HG02610 (cell line): ENCODE data around the gene MXD4.

ENCODE experiments used
- ATAC-seq: cut with Tn5 transposase; IDR thresholded peaks from one replicate; pipeline ENCODE4 v1.9.1; 2021; ENCODE audit warnings: mild to moderate bottlenecking, moderate library complexity; ENCODE audit not compliant: unreplicated experiment

MXD4 gene, protein sequence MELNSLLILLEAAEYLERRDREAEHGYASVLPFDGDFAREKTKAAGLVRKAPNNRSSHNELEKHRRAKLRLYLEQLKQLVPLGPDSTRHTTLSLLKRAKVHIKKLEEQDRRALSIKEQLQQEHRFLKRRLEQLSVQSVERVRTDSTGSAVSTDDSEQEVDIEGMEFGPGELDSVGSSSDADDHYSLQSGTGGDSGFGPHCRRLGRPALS

DNA sequence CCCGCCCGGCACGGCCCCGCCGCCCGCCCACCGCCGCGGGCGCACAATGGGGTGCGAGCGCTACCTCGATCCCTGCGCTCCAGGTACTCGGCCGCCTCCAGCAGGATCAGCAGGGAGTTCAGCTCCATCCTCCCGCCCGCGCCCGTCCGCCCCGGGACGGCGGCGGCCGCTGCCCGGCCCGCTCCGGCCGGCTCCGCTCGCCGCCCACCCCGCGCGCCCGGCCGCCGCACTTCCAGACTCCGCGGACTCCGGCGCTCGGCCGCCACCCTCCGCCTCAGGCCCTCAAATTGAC, at the start of gene MXD4:
Gene MXD4 (minus strand): TSS at position 257 of the 292 bp plus-strand sequence. CDS start 129 bp downstream, at position 128.
- no peak for ATAC-seq

DNA sequence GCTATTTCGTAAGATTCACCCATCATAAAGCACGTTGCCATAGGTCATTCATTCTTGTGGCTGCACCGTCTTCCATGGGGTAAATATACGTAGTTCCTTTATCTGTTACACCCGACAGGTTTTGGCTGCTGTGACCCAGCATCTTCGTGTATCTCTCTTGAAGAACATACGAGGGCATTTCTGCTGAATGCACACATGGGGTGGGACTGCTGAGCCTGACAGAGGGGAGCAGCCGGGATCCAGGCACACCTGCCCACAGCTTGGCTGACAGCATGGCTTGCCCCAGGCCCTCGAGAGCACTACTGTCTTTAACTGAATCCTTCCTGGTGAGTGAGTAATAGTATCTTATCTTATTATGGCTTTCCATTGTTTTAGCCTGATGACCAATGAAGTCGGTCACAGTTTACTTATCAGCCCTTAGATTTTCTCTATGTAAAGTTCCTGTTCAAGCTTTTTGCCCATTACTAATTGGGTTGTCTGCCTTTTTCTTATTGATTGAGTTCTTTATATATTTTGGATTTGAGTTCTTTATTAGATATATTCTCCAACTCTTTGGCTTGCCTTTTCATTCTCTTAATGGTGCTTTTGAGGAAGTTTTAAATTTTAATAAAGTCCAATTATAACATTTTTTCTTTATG, 45.0 kb upstream of the MXD4 start:
- ATAC-seq, result no peak

DNA sequence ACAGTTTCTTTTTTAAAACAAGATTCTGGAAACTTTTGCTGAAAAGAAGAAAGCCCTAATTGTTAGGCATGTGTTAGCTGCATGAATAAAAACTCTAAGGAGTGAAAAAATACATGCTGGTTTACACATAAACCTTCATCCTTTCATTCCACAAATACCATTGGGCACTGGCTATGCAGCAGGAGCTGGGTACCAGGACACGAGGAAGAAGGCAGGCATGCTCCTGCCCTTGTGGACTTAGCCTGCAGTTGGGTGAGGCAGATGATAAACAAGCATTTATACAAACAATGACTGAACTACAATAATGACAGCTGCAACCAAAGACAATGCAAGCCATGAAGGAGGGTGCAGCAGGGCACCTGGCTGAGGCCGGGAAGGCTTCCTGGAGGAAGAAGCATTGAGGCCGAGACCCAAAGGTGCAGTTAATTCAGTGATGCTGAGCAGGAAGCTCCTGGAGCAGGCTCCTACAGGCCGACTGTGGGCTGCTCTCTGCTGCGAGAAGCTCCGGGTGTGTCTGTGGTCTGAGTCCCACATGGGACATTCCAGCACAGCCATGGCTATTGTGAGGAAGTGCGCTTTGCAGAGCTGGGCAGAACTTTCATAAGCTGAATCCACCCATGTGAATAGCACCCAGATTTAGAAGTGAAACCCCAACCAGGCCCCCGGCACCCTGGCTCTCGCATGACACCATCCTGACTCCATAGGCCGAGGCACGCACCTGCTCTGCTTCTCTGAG, 44.0 kb upstream of the MXD4 start:
- ATAC-seq, result no peak

DNA sequence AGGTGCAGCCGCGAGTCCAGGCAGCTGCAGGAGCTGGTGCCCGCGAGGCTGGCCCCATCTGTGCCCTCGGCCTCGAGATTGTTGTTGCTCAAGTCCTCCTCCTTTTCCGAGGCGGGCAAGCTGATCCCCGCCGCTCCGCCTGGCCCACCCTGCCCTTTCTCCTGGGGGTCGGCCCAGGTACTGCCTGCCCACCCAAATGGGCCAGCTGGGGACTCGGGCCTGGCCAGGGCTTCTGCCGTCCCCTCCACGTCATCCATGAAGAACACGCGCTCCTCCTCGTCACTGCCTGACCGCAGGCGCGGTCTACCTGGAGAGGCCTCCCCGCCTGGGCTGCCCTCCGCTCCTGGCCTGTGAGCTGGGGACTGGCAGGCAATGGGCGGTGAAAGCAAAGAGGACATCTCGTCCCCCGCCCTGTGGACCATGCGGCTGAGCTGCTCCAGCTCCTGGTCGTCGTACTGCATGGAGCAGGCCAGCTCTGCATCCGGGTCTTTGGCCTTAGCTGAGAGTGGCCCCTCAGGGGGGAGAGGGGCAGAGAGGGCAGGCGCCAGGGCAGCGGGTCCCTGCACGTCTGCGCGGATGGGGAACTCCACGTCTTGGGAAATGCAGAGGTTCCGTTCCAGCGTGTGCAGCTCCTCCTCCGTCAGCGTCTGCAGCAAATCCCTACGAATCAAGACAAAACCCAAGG, 43.1 kb upstream of the MXD4 start:
- no peak for ATAC-seq

DNA sequence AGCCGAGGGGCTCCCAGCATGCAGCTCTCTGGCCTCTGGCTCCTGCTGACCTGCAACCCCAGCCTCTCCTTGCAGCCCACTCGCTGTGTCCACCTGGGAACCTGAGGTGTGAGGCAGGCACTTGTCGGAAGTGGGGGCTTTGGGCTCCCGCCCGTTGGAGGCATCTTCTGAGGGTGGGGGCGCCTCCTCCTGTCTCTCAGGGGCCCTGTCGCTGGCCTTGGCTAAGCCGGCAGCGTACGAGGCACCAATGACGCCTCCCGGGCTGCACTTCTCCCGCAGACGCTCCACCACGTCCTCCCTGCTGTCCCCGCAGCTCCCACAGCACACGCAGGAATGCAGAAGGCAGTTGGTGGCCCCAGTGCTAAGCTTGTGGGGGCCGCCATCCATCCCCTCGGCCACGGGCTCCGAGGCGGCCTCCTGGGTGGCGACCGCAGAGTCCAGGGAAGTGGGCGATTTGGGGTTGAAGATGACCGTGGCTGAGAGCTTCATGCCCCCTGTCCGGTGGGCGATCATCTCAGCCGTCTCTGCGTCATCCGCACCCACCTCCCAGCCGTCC, 42.5 kb upstream of the MXD4 start:
- no peak for ATAC-seq

DNA sequence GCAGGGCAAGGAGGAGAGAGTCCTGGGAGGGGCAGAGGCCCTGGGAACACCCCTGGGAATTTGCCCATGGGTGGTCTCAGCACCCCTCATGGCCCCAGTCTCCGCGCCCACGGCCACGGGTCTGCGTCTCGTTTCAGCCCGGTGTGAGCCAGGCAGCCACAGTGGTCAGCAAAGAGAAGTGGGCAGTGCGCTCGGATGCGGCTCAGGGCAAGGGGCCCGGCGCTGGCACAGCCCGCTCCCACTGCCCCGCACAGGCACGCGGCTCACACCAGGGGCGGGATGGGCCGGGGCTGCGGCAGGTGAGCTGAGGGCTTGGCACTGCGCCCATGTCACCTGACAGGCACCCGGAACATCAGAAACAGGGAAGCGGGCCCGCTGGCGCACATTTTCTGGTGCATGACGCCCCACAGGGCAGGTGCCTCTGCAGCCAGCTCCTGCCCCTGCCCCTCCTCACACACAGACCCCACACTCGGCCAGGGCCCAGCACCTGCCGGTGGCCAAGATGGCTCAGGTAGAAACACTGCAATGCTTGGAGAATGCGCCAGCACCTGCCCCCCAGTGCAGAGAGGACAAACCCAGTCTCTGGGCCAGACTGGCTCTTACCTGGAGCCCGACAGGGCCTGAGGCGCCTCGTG, 41.9 kb upstream of the MXD4 start:
- ATAC-seq, result no peak

DNA sequence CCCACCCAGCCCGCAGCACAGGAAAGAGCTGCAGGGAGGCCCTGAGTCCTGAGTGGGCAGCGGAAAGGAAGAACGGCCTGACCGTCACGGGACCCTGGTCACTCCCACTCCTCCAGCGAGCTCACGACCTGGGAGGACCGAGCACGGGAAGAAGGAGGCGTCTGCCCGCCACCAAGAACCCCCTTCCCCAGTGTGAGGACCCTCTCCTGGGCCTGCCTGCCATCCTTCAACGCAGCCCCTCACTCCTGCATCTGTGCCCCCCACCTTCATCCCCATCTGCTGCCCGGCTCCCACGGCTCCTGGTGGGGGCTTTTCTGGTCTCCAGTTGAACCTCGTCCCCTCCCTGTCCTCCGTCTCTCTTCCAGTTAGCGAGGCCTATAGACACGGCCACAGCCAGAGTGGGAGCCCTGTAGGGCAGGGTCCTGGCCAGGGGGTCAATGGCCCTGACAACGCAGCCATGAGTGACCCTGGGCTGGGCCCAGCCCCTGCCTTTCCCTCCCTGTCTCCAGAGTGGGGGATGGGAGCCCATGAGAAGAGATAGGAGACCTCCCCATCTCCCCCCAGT, 41.3 kb upstream of the MXD4 start:
- no peak for ATAC-seq

DNA sequence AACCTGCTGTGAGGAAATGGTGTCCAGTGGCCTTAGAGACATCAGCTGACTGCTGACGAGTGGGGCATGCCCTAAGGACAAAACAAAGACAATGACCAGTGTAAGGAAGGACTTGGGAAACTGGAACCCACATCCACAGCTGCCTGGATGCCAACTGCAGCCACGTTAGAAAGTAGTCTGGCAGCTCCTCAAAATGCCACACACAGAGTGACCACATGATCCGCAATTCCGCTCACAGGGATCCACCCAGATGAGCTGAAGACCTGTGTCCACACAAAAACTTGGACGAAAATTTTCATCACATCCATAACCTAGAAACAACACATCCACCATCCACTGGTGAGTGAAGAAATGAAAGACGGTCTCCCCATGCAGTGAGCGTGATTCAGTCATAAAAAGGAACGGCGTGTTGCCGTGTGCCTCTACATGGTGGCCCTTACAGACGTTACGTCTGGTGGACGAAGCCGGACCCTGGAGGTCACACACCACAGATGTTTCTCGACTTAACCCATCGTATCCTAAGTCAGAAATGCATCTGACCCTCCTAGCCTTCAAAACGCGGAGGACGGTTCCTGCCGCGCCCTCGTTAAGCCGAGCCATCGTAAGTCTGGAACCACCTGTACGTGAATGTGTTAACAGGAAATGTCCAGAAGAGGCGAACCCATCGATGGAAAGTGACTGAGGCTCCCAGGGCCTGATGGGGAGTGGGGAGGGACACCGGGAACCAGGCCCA, 40.6 kb upstream of the MXD4 start:
- ATAC-seq, result no peak

DNA sequence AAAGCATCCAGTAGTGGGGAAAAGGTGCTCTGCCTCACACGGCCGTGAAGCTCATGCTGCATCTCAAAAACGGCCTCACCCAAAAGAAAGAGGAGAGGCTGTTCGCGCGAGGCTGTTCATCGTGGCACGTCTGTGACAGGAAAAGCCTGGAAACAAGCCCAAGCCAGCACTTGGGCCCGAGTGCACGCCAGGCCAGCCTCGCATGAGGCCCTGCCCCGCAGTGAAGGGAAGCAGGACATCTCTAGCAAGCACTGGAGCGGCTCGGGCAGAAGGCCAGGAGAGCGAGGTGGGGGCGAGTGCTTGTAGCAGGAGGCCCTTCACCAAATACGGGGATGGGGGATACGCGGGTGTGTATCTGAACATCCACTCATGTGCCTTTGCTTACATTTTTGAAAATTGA, 39.9 kb upstream of the MXD4 start:
- ATAC-seq, result no peak

DNA sequence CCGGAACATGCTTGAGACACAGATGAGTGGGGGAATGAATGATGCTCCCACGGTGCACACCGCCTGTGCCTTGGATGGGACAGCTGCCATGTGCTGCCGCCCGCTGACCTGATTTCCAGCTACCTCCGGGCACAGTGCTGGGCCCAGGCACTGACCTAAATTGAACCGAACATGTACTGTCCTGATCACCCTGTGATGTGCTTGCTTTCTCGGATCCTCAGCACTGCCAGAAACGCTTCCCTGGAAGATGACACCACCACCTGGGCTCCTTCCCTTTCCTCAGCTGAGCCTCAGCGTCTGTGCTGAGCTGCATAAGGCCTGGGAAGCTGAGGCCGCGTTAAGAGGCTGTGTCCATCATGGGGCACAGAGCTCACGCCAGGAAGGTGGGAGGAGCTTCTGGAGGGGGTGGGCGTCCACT, 39.3 kb upstream of the MXD4 start:
- no peak for ATAC-seq

DNA sequence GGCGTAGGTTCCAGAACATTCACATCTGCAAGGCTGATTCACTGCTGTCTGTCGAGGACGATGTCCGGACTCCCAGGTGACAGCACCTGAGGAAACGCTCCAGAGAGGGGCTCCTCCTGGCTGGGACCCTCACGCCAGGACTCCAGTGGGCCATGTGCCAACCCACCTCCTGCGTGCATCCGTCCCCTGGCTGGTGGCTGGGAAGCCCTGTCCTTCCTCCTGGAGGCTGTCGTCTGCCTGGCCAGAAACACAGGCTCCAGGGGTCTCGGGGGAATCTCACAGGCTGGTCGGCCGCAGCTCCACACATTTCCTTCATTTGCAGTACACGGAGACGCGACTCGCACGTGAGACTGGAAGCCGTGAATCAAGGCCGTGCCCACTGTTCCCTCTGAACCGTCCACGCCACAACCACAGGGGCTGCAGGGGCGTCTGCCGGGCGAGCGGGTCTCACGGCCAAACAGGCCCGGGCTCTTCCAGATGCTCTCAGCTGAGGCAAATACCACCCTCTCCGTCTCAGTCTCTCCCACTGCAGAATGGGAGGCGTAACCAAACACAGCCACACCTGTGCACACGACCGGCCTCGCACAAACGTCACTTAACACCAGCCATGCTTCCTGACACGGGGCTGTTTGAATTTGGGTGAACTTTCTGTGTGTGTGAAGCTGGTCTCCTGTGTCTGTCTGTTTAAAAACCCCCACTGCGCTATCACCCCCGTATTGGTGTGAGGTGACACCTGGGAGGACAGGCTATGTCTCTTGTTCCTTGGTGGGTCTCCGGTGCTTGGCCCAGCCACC, 38.7 kb upstream of the MXD4 start:
- no peak for ATAC-seq

DNA sequence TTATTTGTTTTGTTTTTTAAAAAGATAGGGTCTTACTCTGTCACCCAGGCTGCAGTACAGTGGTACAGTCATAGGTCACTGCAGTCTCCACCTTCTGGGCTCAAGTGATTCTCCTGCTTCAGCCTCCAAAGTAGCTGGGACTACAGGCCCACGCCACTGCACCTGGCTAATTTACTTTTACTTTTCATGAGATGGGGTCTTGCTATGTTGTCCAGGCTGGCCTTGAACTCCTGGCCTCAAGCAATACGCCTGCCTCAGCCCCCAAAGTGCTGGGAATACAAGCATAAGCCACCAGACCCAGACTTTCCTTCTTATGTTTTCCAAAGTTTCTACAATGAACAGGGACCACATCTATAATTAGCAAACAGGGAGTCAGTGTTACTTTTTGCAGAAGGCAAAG, 37.9 kb upstream of the MXD4 start:
- no peak for ATAC-seq

DNA sequence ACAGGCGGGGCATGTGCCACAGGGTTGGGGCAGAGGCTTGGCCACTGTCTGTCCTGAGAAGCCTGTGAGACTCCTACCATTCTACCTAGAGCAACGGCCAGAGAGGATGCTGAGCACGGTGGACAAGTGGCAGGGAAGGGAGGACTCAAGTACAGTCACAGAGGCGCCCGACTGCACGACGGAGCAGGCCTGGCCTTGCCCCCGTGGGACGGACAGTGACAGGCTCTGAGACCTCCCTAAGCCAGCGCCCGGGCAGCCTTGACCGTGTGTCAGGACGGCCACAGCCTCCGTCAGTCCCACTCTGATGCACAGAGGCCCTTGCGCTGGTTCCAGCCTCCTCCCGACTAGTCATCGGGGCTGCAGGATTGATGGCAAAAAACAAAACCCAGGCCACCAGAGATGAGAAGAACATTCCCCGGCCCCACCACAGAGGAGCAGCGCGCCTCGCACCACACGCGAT, 36.7 kb upstream of the MXD4 start:
- ATAC-seq, result no peak

DNA sequence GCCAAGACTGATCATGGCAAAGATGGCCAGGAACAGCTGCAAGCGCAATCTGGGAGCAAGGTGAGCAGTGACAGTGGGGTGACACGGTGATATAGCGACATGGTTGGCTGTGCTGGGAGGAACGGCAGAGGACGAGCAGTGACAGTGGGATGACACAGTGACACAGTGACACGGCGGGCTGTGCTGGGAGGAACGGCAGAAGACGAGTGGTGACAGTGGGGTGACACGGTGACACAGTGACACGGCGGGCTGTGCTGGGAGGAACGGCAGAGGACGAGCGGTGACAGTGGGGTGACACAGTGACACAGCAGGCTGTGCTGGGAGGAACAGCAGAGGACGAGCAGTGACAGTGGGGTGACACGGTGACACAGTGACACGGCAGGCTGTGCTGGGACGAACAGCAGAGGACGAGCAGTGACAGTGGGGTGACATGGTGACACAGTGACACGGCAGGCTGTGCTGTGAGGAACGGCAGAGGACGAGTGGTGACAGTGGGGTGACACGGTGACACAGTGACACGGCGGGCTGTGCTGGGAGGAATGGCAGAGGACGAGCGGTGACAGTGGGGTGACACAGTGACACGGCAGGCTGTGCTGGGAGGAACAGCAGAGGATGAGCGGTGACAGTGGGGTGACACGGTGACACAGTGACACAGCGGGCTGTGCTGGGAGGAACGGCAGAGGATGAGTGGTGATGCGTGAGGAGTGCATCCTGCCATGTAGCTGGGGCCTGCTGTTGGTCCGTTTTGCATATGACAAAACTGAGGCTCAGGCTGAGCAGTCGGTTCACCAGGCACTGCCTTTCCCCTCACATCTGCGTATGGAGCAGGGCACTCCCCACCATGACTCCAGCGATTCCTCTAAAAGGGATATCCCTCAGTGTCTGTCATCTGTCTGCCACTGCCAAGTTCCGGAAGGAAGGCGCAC, 36.0 kb upstream of the MXD4 start:
- ATAC-seq, result no peak

DNA sequence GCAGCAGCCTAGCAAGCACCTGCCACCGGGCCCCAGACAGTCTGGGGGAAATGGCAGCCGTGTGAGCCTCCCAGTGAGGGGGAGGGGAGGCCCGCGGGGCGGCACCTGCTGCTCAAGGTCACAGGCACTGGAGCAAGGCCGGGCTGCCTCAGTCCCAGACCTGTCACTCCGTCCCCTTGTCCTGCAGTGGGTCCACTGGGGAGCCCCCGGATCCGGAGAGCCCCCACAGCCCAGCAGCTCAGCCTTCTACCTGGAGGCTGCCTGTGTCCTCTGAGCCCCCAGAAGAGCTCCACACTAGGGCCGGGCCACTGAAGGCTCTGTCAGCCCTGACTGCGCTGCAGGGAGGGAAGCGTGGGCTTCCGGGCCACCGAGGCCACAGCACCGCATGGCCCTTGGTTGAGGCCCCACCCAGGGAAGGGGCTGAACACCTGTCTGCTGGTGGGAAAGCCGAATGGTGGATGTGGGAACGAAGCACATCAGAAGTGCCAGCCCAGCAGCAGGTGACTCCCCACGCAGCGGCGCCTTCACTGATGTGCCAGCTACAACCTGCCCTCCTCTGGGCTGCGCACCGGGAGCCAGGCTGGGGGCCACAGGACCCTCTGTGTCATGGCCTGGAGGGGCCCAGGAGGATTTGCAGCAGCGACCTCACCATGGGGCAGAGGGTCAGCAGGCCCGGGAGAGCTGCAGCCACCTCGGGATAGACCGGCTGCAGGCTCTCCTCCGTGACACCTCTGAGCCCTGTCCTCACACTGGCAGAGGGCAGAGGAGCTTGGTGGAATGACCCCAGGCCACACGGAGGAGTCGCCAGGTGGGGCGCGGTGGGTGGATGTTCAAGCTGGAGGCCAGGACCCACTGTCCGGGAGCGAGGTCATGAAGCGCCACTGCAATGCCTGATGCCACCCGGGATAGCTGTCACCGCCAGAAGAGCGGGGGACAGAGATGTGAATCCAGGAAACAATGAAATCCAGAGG, 35.0 kb upstream of the MXD4 start:
- no peak for ATAC-seq

DNA sequence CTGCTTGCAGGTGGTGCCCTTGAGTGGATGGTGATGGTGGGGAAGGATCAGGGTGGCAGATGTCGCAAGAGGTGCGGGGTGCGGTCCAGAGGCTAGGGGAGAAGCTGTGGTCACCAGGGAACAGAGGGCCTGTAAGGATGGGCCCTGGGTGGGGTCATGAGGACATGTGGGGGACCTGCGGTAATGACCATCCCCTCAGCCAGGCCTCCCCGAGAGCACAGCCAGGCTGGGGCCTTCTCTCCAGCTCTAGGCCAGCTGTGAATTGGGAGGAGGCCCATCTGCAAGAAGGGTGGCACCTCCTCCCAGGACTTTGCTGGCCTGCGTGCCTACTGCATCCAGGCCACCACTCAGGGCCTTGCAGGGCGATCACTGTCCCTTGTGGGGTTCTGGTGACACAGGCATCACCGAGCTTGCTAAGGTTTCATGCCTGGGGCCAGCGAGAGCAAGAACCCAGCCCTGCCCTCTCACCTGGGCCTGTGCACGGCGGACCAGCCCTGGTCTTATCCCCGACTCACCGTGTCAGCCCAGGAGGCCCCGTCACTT, 34.1 kb upstream of the MXD4 start:
- ATAC-seq, result no peak

DNA sequence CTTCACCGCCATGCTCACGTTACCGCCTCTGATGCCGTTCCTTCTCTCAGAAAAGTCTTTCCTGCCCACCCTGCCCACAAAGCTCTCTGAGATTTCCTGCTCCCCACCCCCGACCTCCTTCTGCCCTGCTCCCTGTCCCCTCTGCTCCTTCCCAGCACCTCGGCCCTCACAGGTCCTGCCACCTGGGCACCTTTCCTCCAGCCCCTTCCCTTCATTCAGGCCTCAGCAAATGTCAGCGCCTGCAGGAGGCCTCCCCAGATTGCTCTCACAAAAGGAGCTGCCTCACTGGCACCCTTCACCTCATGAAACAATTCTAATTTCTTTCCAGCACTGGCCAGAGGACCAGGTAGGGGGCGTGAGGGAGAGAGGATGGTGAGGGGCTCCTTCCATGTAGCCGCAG, 33.6 kb upstream of the MXD4 start:
- no peak for ATAC-seq
